ENCODE data around the gene TRNAU1AP.

Gene TRNAU1AP

DNA sequence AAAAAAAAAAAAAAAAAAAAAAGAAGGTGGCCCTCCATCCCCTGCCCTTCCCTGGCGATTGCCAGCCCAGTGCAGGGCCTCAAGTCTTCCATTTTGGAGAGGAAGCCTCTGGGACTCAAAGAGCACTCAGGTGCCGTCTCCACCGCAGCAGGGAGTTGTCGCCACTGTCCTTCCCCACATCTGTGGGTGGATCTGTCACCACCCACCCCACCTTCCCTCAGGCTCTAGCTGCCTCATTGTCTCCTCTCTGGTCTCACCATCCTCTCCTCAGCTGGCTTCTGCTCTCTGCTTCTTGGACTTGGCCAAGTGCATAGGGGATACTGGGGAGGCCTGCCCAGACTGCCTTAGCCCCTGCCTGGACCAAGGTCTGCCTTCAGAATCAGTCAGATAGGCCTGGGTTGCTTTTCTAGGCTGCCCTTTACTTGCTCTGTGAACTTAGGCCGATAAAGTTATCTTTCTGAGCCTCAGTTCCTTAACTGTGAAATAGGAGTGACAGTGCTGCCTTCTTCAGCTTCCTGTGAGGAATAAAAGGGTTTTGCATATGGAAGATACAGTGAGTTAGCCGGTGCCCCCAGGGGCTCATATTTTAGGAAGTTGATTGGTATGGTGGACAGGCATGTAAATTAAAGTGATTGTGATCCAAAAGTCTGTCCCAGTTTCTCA lies 31.3 kb upstream of the TRNAU1AP start:
- TF ChIP-seq TAF1 (IDR thresholded peaks at IDR 0.05; ENCODE audit: borderline replicate concordance, insufficient read depth, low read length) (no peak), FOXP2 (optimal IDR thresholded peaks at IDR 0.05; ENCODE audit: borderline replicate concordance, extremely low read depth, extremely low read length, insufficient read depth) (no peak), POLR2AphosphoS5 (IDR thresholded peaks at IDR 0.05; ENCODE audit: low read depth, low read length) (no peak), SIN3A (IDR thresholded peaks at IDR 0.05; ENCODE audit: borderline replicate concordance, insufficient read depth, low read length) (no peak)
- TF ChIP-seq, protein P1, sequence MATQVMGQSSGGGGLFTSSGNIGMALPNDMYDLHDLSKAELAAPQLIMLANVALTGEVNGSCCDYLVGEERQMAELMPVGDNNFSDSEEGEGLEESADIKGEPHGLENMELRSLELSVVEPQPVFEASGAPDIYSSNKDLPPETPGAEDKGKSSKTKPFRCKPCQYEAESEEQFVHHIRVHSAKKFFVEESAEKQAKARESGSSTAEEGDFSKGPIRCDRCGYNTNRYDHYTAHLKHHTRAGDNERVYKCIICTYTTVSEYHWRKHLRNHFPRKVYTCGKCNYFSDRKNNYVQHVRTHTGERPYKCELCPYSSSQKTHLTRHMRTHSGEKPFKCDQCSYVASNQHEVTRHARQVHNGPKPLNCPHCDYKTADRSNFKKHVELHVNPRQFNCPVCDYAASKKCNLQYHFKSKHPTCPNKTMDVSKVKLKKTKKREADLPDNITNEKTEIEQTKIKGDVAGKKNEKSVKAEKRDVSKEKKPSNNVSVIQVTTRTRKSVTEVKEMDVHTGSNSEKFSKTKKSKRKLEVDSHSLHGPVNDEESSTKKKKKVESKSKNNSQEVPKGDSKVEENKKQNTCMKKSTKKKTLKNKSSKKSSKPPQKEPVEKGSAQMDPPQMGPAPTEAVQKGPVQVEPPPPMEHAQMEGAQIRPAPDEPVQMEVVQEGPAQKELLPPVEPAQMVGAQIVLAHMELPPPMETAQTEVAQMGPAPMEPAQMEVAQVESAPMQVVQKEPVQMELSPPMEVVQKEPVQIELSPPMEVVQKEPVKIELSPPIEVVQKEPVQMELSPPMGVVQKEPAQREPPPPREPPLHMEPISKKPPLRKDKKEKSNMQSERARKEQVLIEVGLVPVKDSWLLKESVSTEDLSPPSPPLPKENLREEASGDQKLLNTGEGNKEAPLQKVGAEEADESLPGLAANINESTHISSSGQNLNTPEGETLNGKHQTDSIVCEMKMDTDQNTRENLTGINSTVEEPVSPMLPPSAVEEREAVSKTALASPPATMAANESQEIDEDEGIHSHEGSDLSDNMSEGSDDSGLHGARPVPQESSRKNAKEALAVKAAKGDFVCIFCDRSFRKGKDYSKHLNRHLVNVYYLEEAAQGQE (IDR thresholded peaks at IDR 0.05; ENCODE audit: insufficient read depth in 1 of 2, low read depth in 2 of 2, low read length in 2 of 2) = no peak

DNA sequence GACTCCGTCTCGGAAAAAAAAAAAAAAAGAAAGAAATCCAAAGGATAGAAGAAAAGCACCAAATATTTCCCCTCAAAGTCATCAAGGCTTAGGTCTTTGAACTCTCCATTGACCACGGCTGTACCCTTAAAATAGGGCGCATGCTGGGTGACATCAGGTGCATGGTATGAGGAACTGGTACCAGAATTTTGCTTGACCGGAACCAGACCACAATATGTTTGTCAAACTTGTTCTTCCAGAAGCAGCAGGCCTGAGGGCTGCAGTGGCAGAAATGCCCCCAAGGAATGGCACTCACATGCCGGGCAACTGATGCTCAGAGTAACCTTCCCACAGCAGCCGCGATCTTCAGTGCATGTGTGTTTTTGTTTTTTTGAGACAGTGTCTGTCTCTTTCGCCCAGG lies 26.0 kb upstream of the TRNAU1AP start:
- TF ChIP-seq, protein P1 (IDR thresholded peaks at IDR 0.05; ENCODE audit: insufficient read depth in 1 of 2, low read depth in 2 of 2, low read length in 2 of 2) = no peak
- TF ChIP-seq POLR2AphosphoS5 (IDR thresholded peaks at IDR 0.05; ENCODE audit: low read depth, low read length) (no peak), TAF1 (IDR thresholded peaks at IDR 0.05; ENCODE audit: borderline replicate concordance, insufficient read depth, low read length) (no peak), SIN3A (IDR thresholded peaks at IDR 0.05; ENCODE audit: borderline replicate concordance, insufficient read depth, low read length) (no peak), FOXP2 (optimal IDR thresholded peaks at IDR 0.05; ENCODE audit: borderline replicate concordance, extremely low read depth, extremely low read length, insufficient read depth) (no peak)

DNA sequence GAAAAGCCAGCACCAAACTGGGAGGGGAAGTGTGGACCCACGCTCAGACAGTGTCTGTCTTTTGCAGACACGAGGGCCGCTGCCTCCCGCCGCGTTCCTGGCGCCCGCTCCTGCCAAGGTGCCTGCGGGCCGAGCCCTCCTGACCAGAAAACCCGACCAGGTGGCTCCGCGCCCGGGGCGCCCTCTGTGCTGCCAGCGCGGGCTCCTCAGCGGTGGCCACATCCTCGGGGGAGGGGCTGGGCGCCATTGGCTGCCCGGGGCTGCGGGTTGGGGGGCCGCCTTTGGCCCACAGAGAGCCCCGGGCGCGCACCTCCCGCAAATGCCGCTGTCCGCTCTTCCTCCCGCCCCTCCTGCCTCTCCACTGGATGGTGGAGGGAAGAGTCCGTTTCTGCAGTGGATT lies 22.4 kb upstream of the TRNAU1AP start:
- TF ChIP-seq POLR2AphosphoS5 (IDR thresholded peaks at IDR 0.05; ENCODE audit: low read depth, low read length) (no peak), TAF1 (IDR thresholded peaks at IDR 0.05; ENCODE audit: borderline replicate concordance, insufficient read depth, low read length) (no peak), SIN3A (IDR thresholded peaks at IDR 0.05; ENCODE audit: borderline replicate concordance, insufficient read depth, low read length) (no peak), FOXP2 (optimal IDR thresholded peaks at IDR 0.05; ENCODE audit: borderline replicate concordance, extremely low read depth, extremely low read length, insufficient read depth) (no peak)
- TF ChIP-seq, protein P1 (IDR thresholded peaks at IDR 0.05; ENCODE audit: insufficient read depth in 1 of 2, low read depth in 2 of 2, low read length in 2 of 2) = no peak

DNA sequence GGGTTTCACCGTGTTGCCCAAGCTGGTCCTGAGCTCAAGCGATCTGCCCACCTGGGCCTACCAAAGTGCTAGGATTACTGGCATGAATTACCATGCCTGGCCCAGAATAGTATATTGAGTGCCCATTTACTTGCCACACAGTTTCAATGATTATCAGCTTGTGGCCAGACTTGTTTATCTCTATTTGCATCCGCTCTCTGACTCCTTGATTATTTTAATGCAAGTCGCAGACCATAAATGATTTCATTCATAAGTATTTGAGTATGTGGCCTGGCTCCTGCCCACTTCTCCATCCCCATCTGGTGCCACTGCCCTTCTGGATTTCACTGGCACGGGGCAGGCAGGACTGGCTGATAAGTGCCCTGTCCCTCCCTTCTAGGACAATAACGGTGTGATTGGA lies 18.2 kb upstream of the TRNAU1AP start:
- TF ChIP-seq SIN3A (IDR thresholded peaks at IDR 0.05; ENCODE audit: borderline replicate concordance, insufficient read depth, low read length) (no peak), POLR2AphosphoS5 (IDR thresholded peaks at IDR 0.05; ENCODE audit: low read depth, low read length) (no peak), TAF1 (IDR thresholded peaks at IDR 0.05; ENCODE audit: borderline replicate concordance, insufficient read depth, low read length) (no peak), FOXP2 (optimal IDR thresholded peaks at IDR 0.05; ENCODE audit: borderline replicate concordance, extremely low read depth, extremely low read length, insufficient read depth) (no peak)
- TF ChIP-seq, protein P1 (IDR thresholded peaks at IDR 0.05; ENCODE audit: insufficient read depth in 1 of 2, low read depth in 2 of 2, low read length in 2 of 2) = no peak

Data from PFSK-1 (cell line).